Left lung (tissue), 10 donors: ENCODE data around the gene KLHL24. TPM values are rescaled to one million over a fixed set of nuclear protein-coding genes. Genes with fewer than 3 reads are reported as not detected.
"Not testable (repeated sequence)": the region's sequence is repeated elsewhere in the genome, so short reads cannot be mapped to it uniquely, and the experiment has no call there.

Experiments
- ATAC-seq: fragments of 200-7000 bp; cut with Tn5 transposase; one replicate; pipeline ENCODE4 v1.9.1; 2020; ENCODE audit warnings: moderate library complexity
- DNase-seq, 4 donors: peaks; one replicate each; pipeline ENCODE4 v3.0.0-alpha.2; 2013 to 2020
- H3K27ac ChIP-seq, 2 donors: fragments of 200-600 bp; sonication (generic) in 1 of 2; one replicate each; pipeline versions ENCODE4 v1.5.0 to v1.8.0; 2020 to 2021
- H3K27me3 ChIP-seq, 2 donors: fragments of 200-600 bp; sonication (generic) in 1 of 2; one replicate each; pipeline versions ENCODE4 v1.5.0 to v1.8.0; 2020 to 2021
- H3K36me3 ChIP-seq, 2 donors: fragments of 200-600 bp; sonication (generic) in 1 of 2; one replicate each; pipeline versions ENCODE4 v1.5.0 to v1.8.0; 2020 to 2021
- H3K4me1 ChIP-seq, 2 donors: fragments of 200-600 bp; one replicate each; pipeline ENCODE4 v1.8.0; 2021
- H3K4me3 ChIP-seq, 2 donors: fragments of 200-600 bp; sonication (generic) in 1 of 2; one replicate each; pipeline versions ENCODE4 v1.5.0 to v1.8.0; 2020 to 2021; ENCODE audit warnings: mild to moderate bottlenecking in 1 of 2
- H3K9me3 ChIP-seq, 2 donors: fragments of 200-600 bp; sonication (generic) in 1 of 2; one replicate each; pipeline versions ENCODE4 v1.5.0 to v1.8.0; 2020 to 2021
- CTCF ChIP-seq, 2 donors: fragments of 200-600 bp; sonication (generic) in 1 of 2; IDR thresholded peaks; one replicate each; pipeline versions ENCODE4 v1.5.0 to v1.8.0; 2021; ENCODE audit warnings: antibody characterized with exemption in 2 of 2
- intact Hi-C, 2 donors: fragments of 100-400 bp; cut with DNase I; formaldehyde crosslinking; loops; one replicate each; pipeline versions ENCODE4 v1.11.2 to v1.14.2; 2022
- polyA plus RNA-seq, 6 donors: library from polyadenylated mRNA; unstranded; fragments of 120-200 nt; gene quantifications; one replicate each; pipeline ENCODE4 v1.2.1, GENCODE V29; 2013; ENCODE audit not compliant: insufficient read length in 6 of 6
- total RNA-seq, 2 donors: library from RNA; stranded (reverse); fragmentation: NEBNext Ultra II Directional; extraction: Animal tissue kit (Norgen Biotek cat#: 25700); gene quantifications; one replicate each; pipeline ENCODE4 v1.2.1, GENCODE V29; 2021
- donor health status: DM: no; HTN: yes; CAD: no.
- donor health status: DM: no; HTN: no; CAD: no.

Gene KLHL24
- total and polyA plus RNA-seq, 8 donors, result 37.8 to 80.9 (median 48.3) TPM

GRCh38 chr3:183591881-183592521, 43.4 kb upstream of the KLHL24 start:
- TF ChIP-seq CTCF (IDR thresholded peaks at IDR 0.05), result peak in 1 of 2 donors; percentile 16
- H3K4me1 ChIP-seq, result peaks cover 0 to 11% of the 10 kb centered on the region in 2 donors
- no peaks in the 10 kb centered on the region for H3K36me3 ChIP-seq
- H3K27ac ChIP-seq, result no peak overlapping the region
- H3K9me3 ChIP-seq, result no peaks in the 10 kb centered on the region
- no peak for ATAC-seq
- DNase-seq, result no peak
- H3K4me3 ChIP-seq, result no peak overlapping the region
- intact Hi-C loops, result no loop called here
- H3K27me3 ChIP-seq, result no peaks in the 10 kb centered on the region

GRCh38 chr3:183592821-183593220, 42.6 kb upstream of the KLHL24 start:
- TF ChIP-seq CTCF (IDR thresholded peaks at IDR 0.05), result no peak
- no peak for ATAC-seq
- no peaks in the 10 kb centered on the region for H3K27me3 ChIP-seq
- H3K27ac ChIP-seq, result no peak overlapping the region
- H3K4me3 ChIP-seq, result no peak overlapping the region
- no peak for DNase-seq
- intact Hi-C loops, result no loop called here
- H3K36me3 ChIP-seq, result no peaks in the 10 kb centered on the region
- peaks cover 0 to 8% of the 10 kb centered on the region in 2 donors for H3K9me3 ChIP-seq
- peaks cover 0 to 5% of the 10 kb centered on the region in 2 donors for H3K4me1 ChIP-seq

DNA sequence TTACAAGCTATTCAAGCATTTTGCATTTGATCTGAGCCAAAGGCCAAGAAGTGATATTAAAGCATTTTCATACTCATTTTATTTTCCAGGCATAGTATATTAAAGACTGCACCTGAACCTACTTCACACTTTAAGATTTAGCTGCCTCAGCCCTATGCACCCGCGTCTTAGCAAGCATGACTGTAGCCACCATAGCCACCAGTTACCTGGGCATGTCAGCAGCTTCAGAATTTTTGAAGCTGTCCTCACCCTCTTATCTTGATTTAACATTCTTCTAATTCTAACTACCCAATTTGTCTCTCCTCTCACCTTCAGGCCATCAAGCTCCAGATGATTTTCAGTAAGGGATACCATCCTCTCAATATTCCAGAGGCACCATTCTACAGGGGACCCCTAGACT, 40.8 kb upstream of the KLHL24 start:
- H3K9me3 ChIP-seq, result peaks cover 0 to 18% of the 10 kb centered on the region in 2 donors
- DNase-seq, result no peak
- TF ChIP-seq CTCF (IDR thresholded peaks at IDR 0.05), result no peak
- ATAC-seq, result no peak
- no peak overlapping the region for H3K27ac ChIP-seq
- intact Hi-C loops, result no loop called here
- no peaks in the 10 kb centered on the region for H3K36me3 ChIP-seq
- no peak overlapping the region for H3K4me3 ChIP-seq
- H3K27me3 ChIP-seq, result no peaks in the 10 kb centered on the region
- peaks cover 0 to 5% of the 10 kb centered on the region in 2 donors for H3K4me1 ChIP-seq

DNA sequence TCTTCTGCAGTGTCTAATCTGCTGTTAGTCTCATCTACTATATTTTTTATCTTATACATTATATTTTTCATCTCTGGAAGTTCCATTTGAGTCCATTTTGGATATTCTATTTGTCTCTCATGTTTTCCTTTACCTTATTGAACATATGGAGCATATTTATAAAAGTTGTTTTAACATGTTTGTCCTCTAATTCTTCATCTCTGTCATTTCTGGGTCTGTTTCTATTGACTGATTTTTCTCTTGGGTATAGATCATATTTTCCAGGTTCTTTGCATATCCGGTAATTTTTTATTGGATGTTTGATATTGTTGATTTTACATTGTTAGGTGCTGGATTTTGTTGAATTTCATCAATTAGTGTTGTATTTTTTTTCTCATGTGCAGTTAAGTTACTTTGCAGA, 37.5 kb upstream of the KLHL24 start:
- no peak overlapping the region for H3K27ac ChIP-seq
- DNase-seq, result no peak
- intact Hi-C loops, result no loop called here
- ATAC-seq, result no peak
- no peak for TF ChIP-seq CTCF (IDR thresholded peaks at IDR 0.05)
- H3K9me3 ChIP-seq, result peaks cover 0 to 18% of the 10 kb centered on the region in 2 donors
- no peaks in the 10 kb centered on the region for H3K27me3 ChIP-seq
- no peaks in the 10 kb centered on the region for H3K36me3 ChIP-seq
- no peaks in the 10 kb centered on the region for H3K4me1 ChIP-seq
- no peak overlapping the region for H3K4me3 ChIP-seq

DNA sequence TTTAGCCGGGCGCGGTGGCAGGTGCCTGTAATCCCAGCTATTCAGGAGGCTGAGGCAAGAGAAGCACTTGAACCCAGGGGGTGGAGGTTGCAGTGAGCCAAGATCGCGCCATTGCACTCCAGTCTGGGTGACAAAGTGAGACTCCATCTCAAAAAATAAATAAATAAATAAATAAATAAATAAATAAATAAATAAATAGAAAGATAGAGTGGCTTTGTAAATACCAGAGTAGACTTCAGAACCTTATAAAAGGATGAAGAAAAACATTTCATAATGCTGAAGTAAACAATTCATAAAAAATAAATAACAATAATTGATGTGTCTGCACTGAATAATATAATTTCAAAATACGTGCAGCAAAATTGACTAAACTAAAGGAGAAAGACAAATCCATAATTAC, 24.1 kb upstream of the KLHL24 start:
- H3K4me3 ChIP-seq, H3K9me3 ChIP-seq, DNase-seq, H3K27me3 ChIP-seq, H3K27ac ChIP-seq, ATAC-seq, H3K4me1 ChIP-seq, intact Hi-C loops, H3K36me3 ChIP-seq: not testable (repeated sequence)
